Vagina (tissue), 2 donors: ENCODE data around the gene SLC22A23. TPM values are rescaled to one million over a fixed set of nuclear protein-coding genes. Genes with fewer than 3 reads are reported as not detected.

ENCODE experiments used
- DNase-seq, 2 donors: peaks; one replicate each; pipeline ENCODE4 v3.0.0-alpha.2; 2017; ENCODE audit errors: extremely low spot score in 2 of 2
- H3K27ac ChIP-seq: fragments of 200-600 bp; sonication (generic); one replicate; pipeline ENCODE4 v1.5.1; 2019
- H3K27me3 ChIP-seq: fragments of 200-600 bp; sonication (generic); one replicate; pipeline ENCODE4 v1.5.1; 2019
- H3K36me3 ChIP-seq, 2 donors: fragments of 200-600 bp; sonication (generic); one replicate each; pipeline ENCODE4 v1.5.1; 2017 to 2019
- H3K4me1 ChIP-seq: fragments of 200-600 bp; sonication (generic); one replicate; pipeline ENCODE4 v1.5.1; 2019
- H3K4me3 ChIP-seq, 2 donors: fragments of 200-600 bp; sonication (generic); 1 replicate in 1 of 2; 2 replicates in 1 of 2; pipeline ENCODE4 v1.5.1; 2016 to 2019
- H3K9me3 ChIP-seq: fragments of 200-600 bp; sonication (generic); one replicate; pipeline ENCODE4 v1.5.1; 2019
- CTCF ChIP-seq, 3 experiments: fragments of 450-650 bp in 2 of 3; fragments of 200-600 bp in 1 of 3; sonication (generic) in 1 of 3; IDR thresholded peaks; one replicate each; pipeline ENCODE4 v1.5.1; 2017 to 2019; ENCODE audit warnings: antibody characterized with exemption in 3 of 3, mild to moderate bottlenecking in 2 of 3, moderate library complexity in 2 of 3
- POLR2A ChIP-seq, 2 donors: fragments of 450-650 bp; IDR thresholded peaks; one replicate each; pipeline ENCODE4 v1.6.1; 2017; ENCODE audit warnings: antibody characterized with exemption in 2 of 2, mild to moderate bottlenecking in 2 of 2, moderate library complexity in 2 of 2
- POLR2AphosphoS5 ChIP-seq, 2 donors: sonication (generic); formaldehyde crosslinking; IDR thresholded peaks; one replicate each; pipeline ENCODE4 v1.9.0; 2017; ENCODE audit warnings: antibody characterized with exemption in 2 of 2, mild to moderate bottlenecking in 2 of 2, low read depth in 1 of 2; ENCODE audit not compliant: insufficient read depth in 1 of 2
- intact Hi-C: fragments of 100-400 bp; cut with DNase I; formaldehyde crosslinking; loops from one replicate; pipeline ENCODE4 v1.15.1; 2023
- total RNA-seq: library from RNA; depleted of rRNA; stranded (reverse); fragments of >200 nt; gene quantifications from one replicate; pipeline ENCODE4 v1.2.3, GENCODE V29; 2016

The SLC22A23 gene
- total RNA-seq, 1 donor from 2014 or later = 40.5 TPM

- intact Hi-C loops = loop anchor here (5.0 kb wide), 1 partner anchor 322 kb away; no protein-coding TSS in a partner anchor
- TF ChIP-seq POLR2A (IDR thresholded peaks at IDR 0.05) = no peak
- TF ChIP-seq CTCF (IDR thresholded peaks at IDR 0.05) = peak in 2 of 3 experiments; percentile 6 to 33
- H3K9me3 ChIP-seq = no peaks in the 10 kb centered on the region
- H3K36me3 ChIP-seq = no peaks in the 10 kb centered on the region
- DNase-seq = no peak
- no peak overlapping the region for H3K27ac ChIP-seq
- H3K4me1 ChIP-seq = peaks cover 22% of the 10 kb centered on the region
- no peak overlapping the region for H3K4me3 ChIP-seq
- no peaks in the 10 kb centered on the region for H3K27me3 ChIP-seq
Observed at GRCh38 chr6:3410385-3411360, 46.2 kb downstream of the SLC22A23 start.

- Histone ChIP-seq H3K27me3 (no peaks in the 10 kb centered on the region), H3K9me3 (no peaks in the 10 kb centered on the region), H3K27ac (no peak overlapping the region), H3K4me3 (no peak overlapping the region), H3K4me1 (peaks cover 31% of the 10 kb centered on the region), H3K36me3 (no peaks in the 10 kb centered on the region)
- TF ChIP-seq POLR2A (IDR thresholded peaks at IDR 0.05) (no peak), POLR2AphosphoS5 (IDR thresholded peaks at IDR 0.05; ENCODE audit: insufficient read depth in 1 of 2, low read depth in 1 of 2) (no peak), CTCF (IDR thresholded peaks at IDR 0.05) (no peak)
- no peak for DNase-seq
- intact Hi-C loops = loop anchor here (5.0 kb wide), 1 partner anchor 322 kb away; no protein-coding TSS in a partner anchor
Observed at GRCh38 chr6:3409699-3410384, 47.0 kb downstream of the SLC22A23 start.

- no peaks in the 10 kb centered on the region for H3K36me3 ChIP-seq
- H3K27ac ChIP-seq = no peak overlapping the region
- no peaks in the 10 kb centered on the region for H3K27me3 ChIP-seq
- H3K4me1 ChIP-seq = peaks cover 35% of the 10 kb centered on the region
- no peak for DNase-seq
- intact Hi-C loops = no loop called here
- no peak for TF ChIP-seq POLR2AphosphoS5 (IDR thresholded peaks at IDR 0.05; ENCODE audit: insufficient read depth in 1 of 2, low read depth in 1 of 2)
- H3K4me3 ChIP-seq = no peak overlapping the region
- no peaks in the 10 kb centered on the region for H3K9me3 ChIP-seq
Observed at GRCh38 chr6:3408665-3409064, 48.2 kb downstream of the SLC22A23 start.

GRCh38 chr6:3407840-3408239 lies 49.0 kb downstream of the SLC22A23 start:
- no peak for TF ChIP-seq CTCF (IDR thresholded peaks at IDR 0.05)
- TF ChIP-seq POLR2A (IDR thresholded peaks at IDR 0.05) = no peak
- no peak for TF ChIP-seq POLR2AphosphoS5 (IDR thresholded peaks at IDR 0.05; ENCODE audit: insufficient read depth in 1 of 2, low read depth in 1 of 2)
- Histone ChIP-seq H3K27ac (no peak overlapping the region), H3K36me3 (no peaks in the 10 kb centered on the region), H3K4me1 (peaks cover 43% of the 10 kb centered on the region), H3K4me3 (no peak overlapping the region), H3K9me3 (no peaks in the 10 kb centered on the region), H3K27me3 (no peaks in the 10 kb centered on the region)
- no peak for DNase-seq
- intact Hi-C loops = no loop called here

- H3K4me1 ChIP-seq = peaks cover 50% of the 10 kb centered on the region
- DNase-seq = no peak
Observed at GRCh38 chr6:3406891-3407809, 49.7 kb downstream of the SLC22A23 start.

More at GRCh38 chr6:3406891-3407809, 49.7 kb downstream of the SLC22A23 start:
- intact Hi-C loops = no loop called here
- Histone ChIP-seq H3K36me3 (no peaks in the 10 kb centered on the region), H3K4me3 (no peak overlapping the region), H3K9me3 (no peaks in the 10 kb centered on the region), H3K27me3 (no peaks in the 10 kb centered on the region), H3K27ac (no peak overlapping the region)
- TF ChIP-seq POLR2A (IDR thresholded peaks at IDR 0.05) = no peak
- no peak for TF ChIP-seq CTCF (IDR thresholded peaks at IDR 0.05)
- no peak for TF ChIP-seq POLR2AphosphoS5 (IDR thresholded peaks at IDR 0.05; ENCODE audit: insufficient read depth in 1 of 2, low read depth in 1 of 2)
